GM18867 (cell line): ENCODE results near the gene ABCF2.

Source experiments
- ATAC-seq: cut with Tn5 transposase; IDR thresholded peaks from one replicate; pipeline ENCODE4 v1.9.1; 2021; ENCODE audit warnings: mild to moderate bottlenecking, moderate library complexity; ENCODE audit not compliant: unreplicated experiment

ABCF2 gene

GRCh38 chr7:151226875-151227782 lies at the start of gene ABCF2:
TSS of gene ABCF2 (minus strand) at chr7:151227205. CDS start at chr7:151226458, 747 bp downstream.
- peak; percentile 99 for ATAC-seq

- no peak for ATAC-seq
These were observed 49.0 kb upstream of the ABCF2 start for GRCh38 chr7:151275813-151276577.

GRCh38 chr7:151274936-151275812 lies 48.2 kb upstream of the ABCF2 start:
- no peak for ATAC-seq

- no peak for ATAC-seq
These were observed 47.4 kb upstream of the ABCF2 start for GRCh38 chr7:151274396-151274795.

GRCh38 chr7:151273651-151274390 lies 46.8 kb upstream of the ABCF2 start:
- no peak for ATAC-seq

- no peak for ATAC-seq
These were observed 45.9 kb upstream of the ABCF2 start for GRCh38 chr7:151272877-151273276.

GRCh38 chr7:151272405-151272804 lies 45.4 kb upstream of the ABCF2 start:
- ATAC-seq: no peak

- ATAC-seq: no peak
These were observed 44.8 kb upstream of the ABCF2 start for GRCh38 chr7:151271699-151272355.

GRCh38 chr7:151269511-151269910 lies 42.5 kb upstream of the ABCF2 start:
- no peak for ATAC-seq

- no peak for ATAC-seq
These were observed 38.4 kb upstream of the ABCF2 start for GRCh38 chr7:151265351-151265931.

- no peak for ATAC-seq
These were observed 37.6 kb upstream of the ABCF2 start for GRCh38 chr7:151264615-151265014.

GRCh38 chr7:151261529-151261928 lies 34.5 kb upstream of the ABCF2 start:
- ATAC-seq: no peak

GRCh38 chr7:151260883-151261282 lies 33.9 kb upstream of the ABCF2 start:
- ATAC-seq: no peak

- no peak for ATAC-seq
These were observed 33.5 kb upstream of the ABCF2 start for GRCh38 chr7:151260471-151260870.

GRCh38 chr7:151257990-151258389 lies 31.0 kb upstream of the ABCF2 start:
- ATAC-seq: no peak

GRCh38 chr7:151256410-151257045 lies 29.5 kb upstream of the ABCF2 start:
- ATAC-seq: no peak

- no peak for ATAC-seq
These were observed 28.4 kb upstream of the ABCF2 start for GRCh38 chr7:151255390-151255789.

GRCh38 chr7:151254851-151255250 lies 27.8 kb upstream of the ABCF2 start:
- ATAC-seq: no peak

- no peak for ATAC-seq
These were observed 27.3 kb upstream of the ABCF2 start for GRCh38 chr7:151254316-151254715.
